Caco-2 (cell line): Measurements from ENCODE around the gene UBE2Q1. TPM values are rescaled to one million over a fixed set of nuclear protein-coding genes. Genes with fewer than 3 reads are reported as not detected.
A peak's percentile ranks its signal among the peaks of the same experiment; 100 is the strongest.

Experiments
- BruUV-seq: library from RNA; stranded (reverse); fragments of 400-500 nt; replicated peaks from 2 replicates; lab custom pipeline; 2021; lab: Mats Ljungman, UMichigan
- CTCF ChIA-PET: fragments of 300-600 bp; sonication (Branson Sonifier 250); formaldehyde crosslinking; loops from one replicate; lab custom pipeline; 2022; ENCODE audit warnings: antibody characterized with exemption; lab: Charles Lee
- POLR2A ChIA-PET: fragments of 300-600 bp; sonication (Branson Sonifier 250); formaldehyde crosslinking; loops from one replicate; lab custom pipeline; 2022; ENCODE audit warnings: antibody characterized with exemption; lab: Charles Lee
- DNase-seq, 2 experiments: peaks; one replicate each; pipeline versions ENCODE4 v3.0.0 to v3.0.0-alpha.2; 2020 to 2022
- H3K27me3 ChIP-seq: replicated peaks from 2 replicates; pipeline ENCODE4 v1.6.0; 2011; ENCODE audit warnings: low read length; ENCODE audit not compliant: control insufficient read depth, insufficient read depth
- H3K36me3 ChIP-seq: 2 replicates; pipeline ENCODE4 v1.5.1; 2011; ENCODE audit warnings: low read length; ENCODE audit not compliant: control insufficient read depth, insufficient read depth
- H3K4me1 ChIP-seq: fragments of 250-450 bp; sonication (Bioruptor Pico); 2 replicates; pipeline ENCODE4 v1.5.1; 2020; ENCODE audit warnings: mild to moderate bottlenecking
- H3K4me3 ChIP-seq: 2 replicates; pipeline ENCODE4 v1.5.1; 2011; ENCODE audit warnings: low read depth, mild to moderate bottlenecking, control low read depth, low read length
- H3K9me3 ChIP-seq: fragments of 250-450 bp; sonication (Bioruptor Pico); 2 replicates; pipeline ENCODE4 v1.5.1; 2020; ENCODE audit warnings: mild to moderate bottlenecking, moderate library complexity
- H3K27ac Mint-ChIP-seq: one replicate; pipeline ENCODE4 v1.8.0; 2022; ENCODE audit warnings: mixed read lengths; ENCODE audit not compliant: unreplicated experiment
- H3K27me3 Mint-ChIP-seq: one replicate; pipeline ENCODE4 v1.8.0; 2022; ENCODE audit warnings: mixed read lengths; ENCODE audit not compliant: insufficient read depth, unreplicated experiment
- H3K36me3 Mint-ChIP-seq: one replicate; pipeline ENCODE4 v1.8.0; 2022; ENCODE audit warnings: mild to moderate bottlenecking, mixed read lengths; ENCODE audit not compliant: insufficient read depth, unreplicated experiment
- H3K4me1 Mint-ChIP-seq: one replicate; pipeline ENCODE4 v1.8.0; 2022; ENCODE audit warnings: low read depth, mixed read lengths; ENCODE audit not compliant: unreplicated experiment
- H3K4me3 Mint-ChIP-seq: one replicate; pipeline ENCODE4 v1.8.0; 2022; ENCODE audit warnings: mild to moderate bottlenecking, moderate library complexity, mixed read lengths; ENCODE audit not compliant: unreplicated experiment
- H3K9me3 Mint-ChIP-seq: one replicate; pipeline ENCODE4 v1.8.0; 2022; ENCODE audit warnings: mixed read lengths; ENCODE audit not compliant: unreplicated experiment
- CTCF ChIP-seq, 2 experiments: fragments of 200-600 bp in 1 of 2; IDR thresholded peaks; 1 replicate in 1 of 2; 2 replicates in 1 of 2; pipeline versions ENCODE4 v1.5.1 to v1.8.0; 2011 to 2022; ENCODE audit warnings: antibody characterized with exemption in 1 of 2, control low read depth in 1 of 2, inconsistent platforms in 1 of 2, low read depth in 1 of 2, low read length in 1 of 2, mild to moderate bottlenecking in 1 of 2, moderate library complexity in 1 of 2; ENCODE audit not compliant: insufficient read depth in 1 of 2, severe bottlenecking in 1 of 2, unreplicated experiment in 1 of 2
- intact Hi-C: fragments of 100-400 bp; cut with micrococcal nuclease; formaldehyde crosslinking; loops from one replicate; pipeline ENCODE4 v1.10.0; 2022; ENCODE audit not compliant: unreplicated experiment
- total RNA-seq: library from RNA; stranded (reverse); gene quantifications from 2 replicates; pipeline ENCODE4 v1.2.3, GENCODE V29; 2022

The UBE2Q1 gene
- total RNA-seq, 1 experiment from 2014 or later, result 93.2 TPM

DNA sequence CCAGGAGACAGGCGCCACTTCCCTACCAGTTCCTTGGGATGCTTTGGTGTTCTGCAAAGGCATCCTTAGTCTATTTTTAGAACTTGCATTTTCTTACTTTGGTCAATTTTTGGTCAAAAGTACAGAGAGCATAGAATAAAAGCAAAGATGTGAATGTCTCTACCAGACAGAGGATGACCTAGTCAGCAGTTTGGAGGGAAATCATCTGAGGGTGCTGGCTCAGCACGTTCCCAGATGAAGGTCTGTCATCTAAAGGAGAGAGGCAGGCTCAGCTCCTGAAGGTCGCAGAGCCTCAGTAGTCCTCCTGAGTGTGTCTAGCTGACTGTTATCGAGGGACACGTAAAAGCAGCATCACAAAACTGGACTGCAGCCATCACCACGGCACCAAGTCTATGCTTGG is 24.4 kb upstream of the UBE2Q1 start:
- Mint-ChIP-seq H3K4me1 (no peaks in the 10 kb centered on the region), H3K36me3 (peaks cover 87% of the 10 kb centered on the region), H3K27ac (no peak overlapping the region), H3K27me3 (no peaks in the 10 kb centered on the region), H3K9me3 (no peaks in the 10 kb centered on the region), H3K4me3 (no peak overlapping the region)
- CTCF ChIA-PET, result no interaction called here
- H3K4me1 ChIP-seq, result no peaks in the 10 kb centered on the region
- intact Hi-C loops, result no loop called here
- H3K4me3 ChIP-seq, result no peak overlapping the region
- H3K36me3 ChIP-seq, result peaks cover 4% of the 10 kb centered on the region; the same call in 1 of the 2 replicates
- H3K27me3 ChIP-seq, result no peaks in the 10 kb centered on the region
- no peaks in the 10 kb centered on the region for H3K9me3 ChIP-seq
- DNase-seq, result no peak
- no TSS peak for BruUV-seq
- POLR2A ChIA-PET, result no interaction called here
- TF ChIP-seq CTCF (IDR thresholded peaks at IDR 0.05; ENCODE audit: insufficient read depth in 1 of 2, low read depth in 1 of 2, low read length in 1 of 2, severe bottlenecking in 1 of 2, unreplicated experiment in 1 of 2), result no peak

- Histone ChIP-seq H3K9me3 (no peaks in the 10 kb centered on the region), H3K4me3 (no peak overlapping the region), H3K4me1 (no peaks in the 10 kb centered on the region), H3K27me3 (no peaks in the 10 kb centered on the region), H3K36me3 (peaks cover 2% of the 10 kb centered on the region; the same call in 1 of the 2 replicates)
- Mint-ChIP-seq H3K27me3 (no peaks in the 10 kb centered on the region), H3K4me3 (no peak overlapping the region), H3K27ac (no peak overlapping the region), H3K4me1 (no peaks in the 10 kb centered on the region), H3K9me3 (no peaks in the 10 kb centered on the region), H3K36me3 (peaks cover 80% of the 10 kb centered on the region)
- ChIA-PET POLR2A (no interaction called here), CTCF (no interaction called here)
- no TSS peak for BruUV-seq
- TF ChIP-seq CTCF (IDR thresholded peaks at IDR 0.05; ENCODE audit: insufficient read depth in 1 of 2, low read depth in 1 of 2, low read length in 1 of 2, severe bottlenecking in 1 of 2, unreplicated experiment in 1 of 2), result no peak
- no peak for DNase-seq
- intact Hi-C loops, result no loop called here
These were observed 23.3 kb upstream of the UBE2Q1 start for GRCh38 chr1:154581766-154582165.

DNA sequence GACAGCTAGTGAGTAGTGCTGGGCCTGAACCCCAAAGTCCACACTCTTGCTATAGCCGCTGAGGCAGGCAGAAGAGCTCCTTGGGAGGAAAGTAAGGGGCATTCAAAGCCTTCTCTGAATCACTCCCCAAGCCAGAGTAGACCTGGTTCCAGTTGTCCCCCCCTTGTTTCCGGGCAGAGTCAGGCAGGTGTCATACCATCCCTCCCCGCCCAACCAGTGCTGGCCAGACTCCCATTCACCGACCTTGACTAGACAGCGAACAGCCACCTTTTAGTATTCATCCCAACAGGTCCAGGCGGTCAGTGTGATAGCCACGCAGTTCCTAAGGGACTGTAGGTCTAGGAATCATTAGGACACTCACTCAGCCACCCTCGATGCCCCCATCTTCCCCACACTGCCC is 20.9 kb upstream of the UBE2Q1 start:
- no peaks in the 10 kb centered on the region for H3K4me1 ChIP-seq
- no peak for DNase-seq
- Mint-ChIP-seq H3K4me3 (no peak overlapping the region), H3K4me1 (peaks cover 10% of the 10 kb centered on the region), H3K27me3 (no peaks in the 10 kb centered on the region), H3K36me3 (peaks cover 73% of the 10 kb centered on the region), H3K9me3 (no peaks in the 10 kb centered on the region), H3K27ac (peak overlapping the region; percentile 15)
- H3K9me3 ChIP-seq, result no peaks in the 10 kb centered on the region
- no TSS peak for BruUV-seq
- no peaks in the 10 kb centered on the region for H3K27me3 ChIP-seq
- ChIA-PET CTCF (no interaction called here), POLR2A (no interaction called here)
- peaks cover 1% of the 10 kb centered on the region; the same call in 1 of the 2 replicates for H3K36me3 ChIP-seq
- no peak overlapping the region for H3K4me3 ChIP-seq
- TF ChIP-seq CTCF (IDR thresholded peaks at IDR 0.05; ENCODE audit: insufficient read depth in 1 of 2, low read depth in 1 of 2, low read length in 1 of 2, severe bottlenecking in 1 of 2, unreplicated experiment in 1 of 2), result no peak
- intact Hi-C loops, result no loop called here
